GM19395 (cell line): ENCODE data around the gene KRT9.

ENCODE experiments used
- ATAC-seq: cut with Tn5 transposase; IDR thresholded peaks from one replicate; pipeline ENCODE4 v1.9.1; 2021; ENCODE audit warnings: mild to moderate bottlenecking, moderate library complexity; ENCODE audit not compliant: unreplicated experiment

Gene KRT9

GRCh38 chr17:41532947-41533570 lies 38.8 kb downstream of the KRT9 start:
- no peak for ATAC-seq

GRCh38 chr17:41531993-41532392 lies 39.9 kb downstream of the KRT9 start:
- no peak for ATAC-seq

GRCh38 chr17:41530062-41531048 lies 41.5 kb downstream of the KRT9 start:
- no peak for ATAC-seq

GRCh38 chr17:41529491-41529915 lies 42.4 kb downstream of the KRT9 start:
- ATAC-seq = no peak

GRCh38 chr17:41528959-41529353 lies 42.9 kb downstream of the KRT9 start:
- ATAC-seq = no peak

GRCh38 chr17:41527063-41528023 lies 44.5 kb downstream of the KRT9 start:
- ATAC-seq = no peak

- no peak for ATAC-seq
Observed at GRCh38 chr17:41524261-41524660, 47.6 kb downstream of the KRT9 start.

- ATAC-seq = no peak
Observed at GRCh38 chr17:41523787-41524186, 48.1 kb downstream of the KRT9 start.

- no peak for ATAC-seq
Observed at GRCh38 chr17:41523225-41523593, 48.6 kb downstream of the KRT9 start.

GRCh38 chr17:41522301-41523224 lies 49.3 kb downstream of the KRT9 start:
- no peak for ATAC-seq

- ATAC-seq = no peak
Observed at GRCh38 chr17:41521574-41522261, 50.1 kb downstream of the KRT9 start.

GRCh38 chr17:41520821-41521521 lies 50.9 kb downstream of the KRT9 start:
- ATAC-seq = no peak

GRCh38 chr17:41519501-41520224 lies 52.2 kb downstream of the KRT9 start:
- ATAC-seq = no peak

GRCh38 chr17:41518789-41519449 lies 52.9 kb downstream of the KRT9 start, which contains the start of gene KRT15:
Gene KRT15 (minus strand): TSS chr17:41518890. CDS start chr17:41518827, 63 bp downstream.
- ATAC-seq = no peak

GRCh38 chr17:41518031-41518430 lies 53.8 kb downstream of the KRT9 start:
- no peak for ATAC-seq

- no peak for ATAC-seq
Observed at GRCh38 chr17:41516830-41517283, 55.0 kb downstream of the KRT9 start.

- no peak for ATAC-seq
Observed at GRCh38 chr17:41516147-41516829, 55.6 kb downstream of the KRT9 start.
